Keratinocyte (primary cell): Measurements from ENCODE around the gene ABHD10. TPM values are rescaled to one million over a fixed set of nuclear protein-coding genes. Genes with fewer than 3 reads are reported as not detected.
A peak's percentile ranks its signal among the peaks of the same experiment; 100 is the strongest.

Source experiments
- DNase-seq: peaks from one replicate; pipeline ENCODE4 v3.0.0-alpha.2; 2011; ENCODE audit warnings: low read depth, missing footprints, low spot score
- FAIRE-seq: peaks from 2 replicates; lab custom pipeline; 2011; peaks lifted over from hg19 to GRCh38; lab: Jason Lieb, UNC
- H2AFZ ChIP-seq: 2 replicates; pipeline ENCODE4 v1.6.0; 2012; ENCODE audit warnings: low read length, control low read depth, inconsistent platforms; ENCODE audit not compliant: control insufficient read depth
- H3K27ac ChIP-seq: 2 replicates; pipeline ENCODE4 v1.5.1; 2011; ENCODE audit warnings: low read length; ENCODE audit not compliant: control insufficient read depth, insufficient read depth
- H3K27me3 ChIP-seq: 3 replicates; pipeline ENCODE4 v1.6.0; 2011; ENCODE audit warnings: low read length; ENCODE audit not compliant: control insufficient read depth, insufficient read depth; ENCODE audit errors: extremely low read depth
- H3K36me3 ChIP-seq, 2 experiments: 2 replicates in 1 of 2; 3 replicates in 1 of 2; pipeline ENCODE4 v1.5.1; 2011; ENCODE audit warnings: low read length in 2 of 2, mild to moderate bottlenecking in 1 of 2; ENCODE audit not compliant: control insufficient read depth in 2 of 2, insufficient read depth in 2 of 2; ENCODE audit errors: extremely low read depth in 1 of 2
- H3K4me1 ChIP-seq: 3 replicates; pipeline ENCODE4 v1.5.1; 2011; ENCODE audit warnings: low read length; ENCODE audit not compliant: control insufficient read depth, insufficient read depth; ENCODE audit errors: extremely low read depth
- H3K4me2 ChIP-seq: 3 replicates; pipeline ENCODE4 v1.6.0; 2011; ENCODE audit warnings: low read depth, low read length; ENCODE audit not compliant: control insufficient read depth, insufficient read depth; ENCODE audit errors: extremely low read depth
- H3K4me3 ChIP-seq, 3 experiments: fragments of 200-600 bp in 1 of 3; sonication (generic) in 1 of 3; 2 replicates in 2 of 3; 3 replicates in 1 of 3; pipeline ENCODE4 v1.5.1; 2011 to 2016; ENCODE audit warnings: low read length in 3 of 3, mild to moderate bottlenecking in 3 of 3, control low read depth in 2 of 3, inconsistent platforms in 1 of 3, low read depth in 1 of 3, mixed read lengths in 1 of 3, mixed run types in 1 of 3, moderate library complexity in 1 of 3; ENCODE audit not compliant: control insufficient read depth in 2 of 3, insufficient read depth in 2 of 3; ENCODE audit errors: extremely low read depth in 1 of 3
- H3K79me2 ChIP-seq: 2 replicates; pipeline ENCODE4 v1.6.0; 2012; ENCODE audit warnings: low read length; ENCODE audit not compliant: control insufficient read depth, insufficient read depth
- H3K9ac ChIP-seq: 3 replicates; pipeline ENCODE4 v1.6.0; 2011; ENCODE audit warnings: low read length; ENCODE audit not compliant: control insufficient read depth, insufficient read depth; ENCODE audit errors: extremely low read depth
- H3K9me1 ChIP-seq: 3 replicates; pipeline ENCODE4 v1.6.0; 2011; ENCODE audit warnings: low read length; ENCODE audit not compliant: control insufficient read depth, insufficient read depth; ENCODE audit errors: extremely low read depth
- H3K9me3 ChIP-seq: 2 replicates; pipeline ENCODE4 v1.5.1; 2012; ENCODE audit warnings: low read depth, low read length; ENCODE audit not compliant: control insufficient read depth
- H4K20me1 ChIP-seq: 3 replicates; pipeline ENCODE4 v1.6.0; 2011; ENCODE audit warnings: low read length; ENCODE audit not compliant: control insufficient read depth, insufficient read depth; ENCODE audit errors: extremely low read depth
- EZH2 ChIP-seq: IDR thresholded peaks from one replicate; pipeline ENCODE4 v1.6.1; 2012; ENCODE audit warnings: inconsistent platforms, mild to moderate bottlenecking, low read length, moderate library complexity
- dilution Hi-C: fragments of 300-500 bp; cut with MboI; formaldehyde crosslinking; loops from one replicate; pipeline ENCODE4 v1.7.0; 2020; ENCODE audit warnings: low sequenced_read_pairs; ENCODE audit not compliant: extremely low pct_ligation_motif_present
- polyA plus RNA-seq, 5 experiments: library from polyadenylated mRNA; depleted of rRNA in 3 of 5; stranded (reverse) in 3 of 5; stranded (forward) in 1 of 5; unstranded in 1 of 5; fragments of >200 nt; gene quantifications; 1 replicate in 1 of 5; 2 replicates in 3 of 5; 3 replicates in 1 of 5; pipeline versions ENCODE4 v1.2.1 to v1.2.3, GENCODE V29; 2011 to 2012; ENCODE audit warnings: missing spikeins in 2 of 5, low read depth in 1 of 5, low replicate concordance in 1 of 5
- TF ChIP-seq, protein P1 (sequence below), 3 experiments: IDR thresholded peaks in 1 of 3; conservative IDR thresholded peaks in 1 of 3; optimal IDR thresholded peaks in 1 of 3; 2 replicates in 2 of 3; 3 replicates in 1 of 3; pipeline versions ENCODE3 to v1.5.1; 2011; ENCODE audit warnings: low read length in 3 of 3, mild to moderate bottlenecking in 3 of 3, moderate library complexity in 2 of 3, control low read depth in 1 of 3, inconsistent platforms in 1 of 3; ENCODE audit not compliant: insufficient read depth in 2 of 3; ENCODE audit errors: extremely low read depth in 1 of 3

ABHD10 gene
- polyA plus RNA-seq, 1 donor (not counting 4 experiments of a cell fraction or from before 2014, with no cell fraction given), result 22.2 TPM

DNA sequence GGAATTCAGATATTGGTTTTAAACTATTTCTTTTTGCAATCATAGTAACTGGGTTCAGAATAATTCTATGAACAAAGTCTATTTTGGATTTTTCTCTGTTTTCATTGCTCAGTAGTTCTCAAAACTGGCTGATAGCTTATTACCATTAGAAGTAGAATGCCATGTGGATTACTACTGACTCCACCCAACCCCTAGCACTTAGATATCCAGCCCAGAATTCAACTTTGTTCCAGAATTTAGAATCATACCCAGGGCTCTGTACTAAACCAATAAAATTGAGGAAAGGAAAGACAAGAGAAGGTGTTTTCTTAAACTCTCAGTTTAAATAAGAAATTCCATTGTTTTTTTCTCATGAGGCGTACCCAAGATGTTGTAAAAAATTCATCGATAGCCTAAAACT, 39.0 kb upstream of the ABHD10 start:
- dilution Hi-C loops, result no loop called here
- H3K36me3 ChIP-seq, result peaks cover 25 to 29% of the 10 kb centered on the region in 2 experiments
- H3K4me2 ChIP-seq, result no peak overlapping the region
- H3K79me2 ChIP-seq, result peaks cover 5% of the 10 kb centered on the region
- no peaks in the 10 kb centered on the region for H3K9me1 ChIP-seq
- H3K4me1 ChIP-seq, result peaks cover 40% of the 10 kb centered on the region
- no peaks in the 10 kb centered on the region for H4K20me1 ChIP-seq
- FAIRE-seq (no peak), DNase-seq (no peak)
- no peak overlapping the region for H3K4me3 ChIP-seq
- H3K27ac ChIP-seq, result no peak overlapping the region
- no peak overlapping the region for H2AFZ ChIP-seq
- no peak overlapping the region for H3K9ac ChIP-seq
- no peaks in the 10 kb centered on the region for H3K9me3 ChIP-seq
- TF ChIP-seq, protein P1, sequence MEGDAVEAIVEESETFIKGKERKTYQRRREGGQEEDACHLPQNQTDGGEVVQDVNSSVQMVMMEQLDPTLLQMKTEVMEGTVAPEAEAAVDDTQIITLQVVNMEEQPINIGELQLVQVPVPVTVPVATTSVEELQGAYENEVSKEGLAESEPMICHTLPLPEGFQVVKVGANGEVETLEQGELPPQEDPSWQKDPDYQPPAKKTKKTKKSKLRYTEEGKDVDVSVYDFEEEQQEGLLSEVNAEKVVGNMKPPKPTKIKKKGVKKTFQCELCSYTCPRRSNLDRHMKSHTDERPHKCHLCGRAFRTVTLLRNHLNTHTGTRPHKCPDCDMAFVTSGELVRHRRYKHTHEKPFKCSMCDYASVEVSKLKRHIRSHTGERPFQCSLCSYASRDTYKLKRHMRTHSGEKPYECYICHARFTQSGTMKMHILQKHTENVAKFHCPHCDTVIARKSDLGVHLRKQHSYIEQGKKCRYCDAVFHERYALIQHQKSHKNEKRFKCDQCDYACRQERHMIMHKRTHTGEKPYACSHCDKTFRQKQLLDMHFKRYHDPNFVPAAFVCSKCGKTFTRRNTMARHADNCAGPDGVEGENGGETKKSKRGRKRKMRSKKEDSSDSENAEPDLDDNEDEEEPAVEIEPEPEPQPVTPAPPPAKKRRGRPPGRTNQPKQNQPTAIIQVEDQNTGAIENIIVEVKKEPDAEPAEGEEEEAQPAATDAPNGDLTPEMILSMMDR (optimal IDR thresholded peaks at IDR 0.05 in 1 of 3, IDR thresholded peaks at IDR 0.05 in 1 of 3, conservative IDR thresholded peaks at IDR 0.05 in 1 of 3; ENCODE audit: extremely low read depth in 1 of 3, insufficient read depth in 2 of 3, low read length in 3 of 3), result no peak
- TF ChIP-seq EZH2, result no peak
- H3K27me3 ChIP-seq, result no peaks in the 10 kb centered on the region

DNA sequence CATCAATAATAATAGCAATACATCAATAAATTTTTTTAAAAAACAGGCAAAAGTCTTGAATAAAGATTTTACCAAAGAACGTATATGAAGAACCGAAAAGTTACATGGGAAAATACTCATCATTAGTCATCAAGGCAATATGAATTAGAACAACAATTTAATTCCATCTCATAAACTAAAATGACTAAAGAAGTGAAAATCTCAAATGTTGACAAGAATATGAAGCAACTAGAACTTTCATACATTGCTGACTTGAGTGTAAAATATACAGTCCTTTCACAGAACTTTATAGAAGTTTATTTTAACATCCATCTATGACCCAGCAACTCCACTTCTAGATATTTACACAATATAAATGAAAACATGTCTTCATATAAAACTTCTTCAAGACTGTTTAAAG, 35.3 kb upstream of the ABHD10 start:
- Histone ChIP-seq H3K4me2 (no peak overlapping the region), H2AFZ (no peak overlapping the region), H3K9me1 (no peaks in the 10 kb centered on the region), H3K4me1 (peaks cover 14% of the 10 kb centered on the region), H3K4me3 (no peak overlapping the region), H3K27me3 (no peaks in the 10 kb centered on the region), H3K36me3 (peaks cover 32 to 33% of the 10 kb centered on the region in 2 experiments), H3K9ac (no peak overlapping the region), H3K27ac (peak overlapping the region; percentile 65), H3K79me2 (no peaks in the 10 kb centered on the region), H3K9me3 (no peaks in the 10 kb centered on the region), H4K20me1 (no peaks in the 10 kb centered on the region)
- dilution Hi-C loops, result no loop called here
- FAIRE-seq (no peak), DNase-seq (no peak)
- TF ChIP-seq, protein P1 (optimal IDR thresholded peaks at IDR 0.05 in 1 of 3, IDR thresholded peaks at IDR 0.05 in 1 of 3, conservative IDR thresholded peaks at IDR 0.05 in 1 of 3; ENCODE audit: extremely low read depth in 1 of 3, insufficient read depth in 2 of 3, low read length in 3 of 3), result no peak
- no peak for TF ChIP-seq EZH2
